BJ (cell line): ENCODE results near the gene MCCD1. TPM values are rescaled to one million over a fixed set of nuclear protein-coding genes. Genes with fewer than 3 reads are reported as not detected.
"Not testable (repeated sequence)": the region's sequence is repeated elsewhere in the genome, so short reads cannot be mapped to it uniquely, and the experiment has no call there.

Source experiments
- CTCF ChIA-PET: fragments of 350-600 bp; formaldehyde crosslinking; extraction: SDS; loops from one replicate; lab custom pipeline; 2021; ENCODE audit warnings: antibody characterized with exemption, inconsistent platforms; lab: Yijun Ruan, JAX
- POLR2A ChIA-PET: fragments of 300-600 bp; sonication (Branson Sonifier 250); formaldehyde crosslinking; extraction: SDS; loops from one replicate; lab custom pipeline; 2021; ENCODE audit warnings: antibody characterized with exemption; lab: Charles Lee
- DNase-seq: peaks from one replicate; pipeline ENCODE4 v3.0.0-alpha.2; 2011; ENCODE audit warnings: low read depth
- H3K27me3 ChIP-seq: 2 replicates; pipeline ENCODE4 v1.6.0; 2011; ENCODE audit warnings: low read length; ENCODE audit not compliant: control insufficient read depth, insufficient read depth
- H3K36me3 ChIP-seq: 2 replicates; pipeline ENCODE4 v1.5.1; 2011; ENCODE audit warnings: low read length; ENCODE audit not compliant: control insufficient read depth, insufficient read depth
- H3K4me3 ChIP-seq: 2 replicates; pipeline ENCODE4 v1.5.1; 2011; ENCODE audit warnings: low read depth, mild to moderate bottlenecking, control low read depth, low read length
- CTCF ChIP-seq: IDR thresholded peaks from 2 replicates; pipeline ENCODE4 v1.5.1; 2011; ENCODE audit warnings: low read depth, mild to moderate bottlenecking, control low read depth, inconsistent platforms, low read length, moderate library complexity; ENCODE audit not compliant: insufficient read depth
- polyA plus RNA-seq: library from polyadenylated mRNA; depleted of rRNA; stranded (reverse); fragments of >200 nt; gene quantifications from 2 replicates; pipeline ENCODE4 v1.2.3, GENCODE V29; 2011

Gene MCCD1
- polyA plus RNA-seq, 1 experiment, result not detected

- TF ChIP-seq CTCF, result no peak
- H3K36me3 ChIP-seq, result no peaks in the 10 kb centered on the region
- ChIA-PET CTCF (interaction anchor here (1.5 kb wide), 1 partner anchor 118 kb away, joined by 3 read pairs; no protein-coding TSS in a partner anchor), POLR2A (no interaction called here)
- no peak overlapping the region for H3K4me3 ChIP-seq
- no peaks in the 10 kb centered on the region for H3K27me3 ChIP-seq
- DNase-seq, result no peak
Measured at GRCh38 chr6:31485055-31485454, 43.7 kb upstream of the MCCD1 start.

- POLR2A ChIA-PET, result not testable (repeated sequence)
Measured at GRCh38 chr6:31486065-31486837, 42.5 kb upstream of the MCCD1 start.

GRCh38 chr6:31487674-31488073, 41.1 kb upstream of the MCCD1 start:
- CTCF ChIA-PET, result interaction anchor here (1.6 kb wide), 1 partner anchor 59 kb away, joined by 3 read pairs; the partner anchor contains the start of gene ATP6V1G2
- DNase-seq, H3K36me3 ChIP-seq, H3K27me3 ChIP-seq, POLR2A ChIA-PET, H3K4me3 ChIP-seq: not testable (repeated sequence)

More at GRCh38 chr6:31486065-31486837, 42.5 kb upstream of the MCCD1 start:
- CTCF ChIA-PET, result interaction anchor here (1.1 to 1.6 kb wide), 3 partner anchors 60 to 92 kb away, joined by 3 read pairs; partner anchors contain the start of gene ATP6V1G2
- not testable (repeated sequence) for DNase-seq, H3K27me3 ChIP-seq, H3K36me3 ChIP-seq, H3K4me3 ChIP-seq

GRCh38 chr6:31489086-31489485, 39.7 kb upstream of the MCCD1 start:
- TF ChIP-seq CTCF, result no peak

GRCh38 chr6:31490115-31490873, 38.5 kb upstream of the MCCD1 start:
- no peak overlapping the region for H3K4me3 ChIP-seq
- DNase-seq, result no peak
- no peak for TF ChIP-seq CTCF
- no peaks in the 10 kb centered on the region for H3K36me3 ChIP-seq
- ChIA-PET CTCF (no interaction called here), POLR2A (no interaction called here)
- no peaks in the 10 kb centered on the region for H3K27me3 ChIP-seq

More at GRCh38 chr6:31489086-31489485, 39.7 kb upstream of the MCCD1 start:
- Histone ChIP-seq H3K4me3 (no peak overlapping the region), H3K27me3 (no peaks in the 10 kb centered on the region), H3K36me3 (no peaks in the 10 kb centered on the region)
- POLR2A ChIA-PET, result no interaction called here
- DNase-seq, result no peak
- CTCF ChIA-PET, result interaction anchor here (1.1 kb wide), 1 partner anchor 52 kb away, joined by 4 read pairs; the partner anchor contains the start of gene DDX39B

- H3K4me3 ChIP-seq, DNase-seq, H3K27me3 ChIP-seq, POLR2A ChIA-PET, H3K36me3 ChIP-seq: not testable (repeated sequence)
- CTCF ChIA-PET, result interaction anchor here (0.8 to 4.2 kb wide), 13 partner anchors 12 to 170 kb away, joined by 3 to 44 read pairs (median 4); partner anchors contain the start of genes ATP6V1G2, DDX39B and NFKBIL1
Measured at GRCh38 chr6:31493550-31493874, 35.2 kb upstream of the MCCD1 start.
